Loucy (cell line): Measurements from ENCODE around the gene MYO18B.

ENCODE experiments used
- H2AFZ ChIP-seq: fragments of 200-600 bp; sonication (generic); 2 replicates; pipeline ENCODE4 v1.6.0; 2016; ENCODE audit warnings: antibody characterized with exemption, mild to moderate bottlenecking, low read length, moderate library complexity
- H3F3A ChIP-seq: fragments of 200-600 bp; 2 replicates; pipeline ENCODE4 v1.6.0; 2016; ENCODE audit warnings: antibody characterized with exemption, low read depth, mild to moderate bottlenecking
- H3K27me3 ChIP-seq: fragments of 200-600 bp; sonication (generic); 2 replicates; pipeline ENCODE4 v1.6.1; 2014; ENCODE audit warnings: low read length, mild to moderate bottlenecking; ENCODE audit not compliant: insufficient read depth, poor library complexity, severe bottlenecking
- H3K36me3 ChIP-seq: fragments of 200-600 bp; sonication (generic); 2 replicates; pipeline ENCODE4 v1.6.1; 2016; ENCODE audit warnings: low read length; ENCODE audit not compliant: insufficient read depth
- H3K4me1 ChIP-seq: fragments of 200-600 bp; sonication (generic); 2 replicates; pipeline ENCODE4 v1.5.1; 2014; ENCODE audit warnings: low read length, mild to moderate bottlenecking; ENCODE audit not compliant: insufficient read depth, poor library complexity, severe bottlenecking
- H3K4me2 ChIP-seq: fragments of 200-600 bp; sonication (generic); 2 replicates; pipeline ENCODE4 v1.6.0; 2014; ENCODE audit warnings: antibody characterized with exemption, low read length, low read depth, mild to moderate bottlenecking; ENCODE audit not compliant: poor library complexity, severe bottlenecking
- H3K4me3 ChIP-seq: fragments of 200-600 bp; sonication (generic); 2 replicates; pipeline ENCODE4 v1.5.1; 2014; ENCODE audit warnings: low read length, mild to moderate bottlenecking, mixed read lengths; ENCODE audit not compliant: poor library complexity, severe bottlenecking
- H3K79me2 ChIP-seq: fragments of 200-600 bp; sonication (generic); 2 replicates; pipeline ENCODE4 v1.6.1; 2014; ENCODE audit warnings: low read length; ENCODE audit not compliant: insufficient read depth
- H3K9ac ChIP-seq: fragments of 200-600 bp; sonication (generic); 2 replicates; pipeline ENCODE4 v1.6.0; 2014; ENCODE audit warnings: mild to moderate bottlenecking, low read depth, low read length, moderate library complexity; ENCODE audit not compliant: poor library complexity, severe bottlenecking
- H3K9me2 ChIP-seq: fragments of 200-600 bp; sonication (generic); replicated peaks from 2 replicates; pipeline ENCODE4 v1.6.1; 2016; ENCODE audit warnings: low read depth, low read length, mixed read lengths
- H3K9me3 ChIP-seq: fragments of 200-600 bp; sonication (generic); 2 replicates; pipeline ENCODE4 v1.6.1; 2014; ENCODE audit warnings: mild to moderate bottlenecking, antibody characterized with exemption, low read length, low read depth; ENCODE audit not compliant: insufficient read depth
- H4K20me1 ChIP-seq: fragments of 200-600 bp; sonication (generic); 2 replicates; pipeline ENCODE4 v1.6.0; 2014; ENCODE audit warnings: antibody characterized with exemption, low read length, mild to moderate bottlenecking; ENCODE audit not compliant: insufficient read depth, poor library complexity, severe bottlenecking
- EZH2phosphoT487 ChIP-seq: fragments of 200-600 bp; IDR thresholded peaks from 2 replicates; pipeline ENCODE4 v1.6.1; 2018; ENCODE audit warnings: antibody characterized with exemption, mild to moderate bottlenecking, moderate library complexity, borderline replicate concordance
- TF ChIP-seq, protein P1 (sequence below): fragments of 200-600 bp; sonication (generic); conservative IDR thresholded peaks from 2 replicates; pipeline ENCODE4 v1.5.1; 2014; ENCODE audit warnings: mild to moderate bottlenecking, antibody characterized with exemption, low read length

The MYO18B gene

DNA sequence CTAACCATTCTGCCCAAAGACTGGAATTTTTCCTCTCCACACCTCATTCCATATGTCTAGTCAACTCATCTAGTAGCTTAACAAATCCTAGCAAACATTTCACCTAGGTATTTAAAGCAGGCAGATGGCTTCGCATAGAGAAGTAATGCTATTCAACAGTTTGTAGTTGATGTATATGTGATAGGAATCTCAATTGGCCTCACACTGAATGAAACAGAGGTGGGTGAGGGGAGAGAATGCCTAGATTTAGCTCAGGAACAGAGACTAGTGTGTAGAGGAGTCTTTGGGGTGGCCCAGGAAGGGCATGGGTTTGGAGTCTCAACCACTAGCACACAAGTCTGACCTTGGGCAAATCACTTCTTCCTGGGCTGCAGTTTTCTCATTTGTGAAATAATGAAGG, 196.2 kb downstream of the MYO18B start:
- no peaks in the 10 kb centered on the region for H3K79me2 ChIP-seq
- no peaks in the 10 kb centered on the region for H3K9me2 ChIP-seq
- no peak overlapping the region for H3K9ac ChIP-seq
- H3K9me3 ChIP-seq: no peaks in the 10 kb centered on the region
- no peak overlapping the region for H3K4me3 ChIP-seq
- H3K4me1 ChIP-seq: no peaks in the 10 kb centered on the region
- no peaks in the 10 kb centered on the region for H3K36me3 ChIP-seq
- H3K4me2 ChIP-seq: no peak overlapping the region
- no peaks in the 10 kb centered on the region for H3F3A ChIP-seq
- TF ChIP-seq, protein P1, sequence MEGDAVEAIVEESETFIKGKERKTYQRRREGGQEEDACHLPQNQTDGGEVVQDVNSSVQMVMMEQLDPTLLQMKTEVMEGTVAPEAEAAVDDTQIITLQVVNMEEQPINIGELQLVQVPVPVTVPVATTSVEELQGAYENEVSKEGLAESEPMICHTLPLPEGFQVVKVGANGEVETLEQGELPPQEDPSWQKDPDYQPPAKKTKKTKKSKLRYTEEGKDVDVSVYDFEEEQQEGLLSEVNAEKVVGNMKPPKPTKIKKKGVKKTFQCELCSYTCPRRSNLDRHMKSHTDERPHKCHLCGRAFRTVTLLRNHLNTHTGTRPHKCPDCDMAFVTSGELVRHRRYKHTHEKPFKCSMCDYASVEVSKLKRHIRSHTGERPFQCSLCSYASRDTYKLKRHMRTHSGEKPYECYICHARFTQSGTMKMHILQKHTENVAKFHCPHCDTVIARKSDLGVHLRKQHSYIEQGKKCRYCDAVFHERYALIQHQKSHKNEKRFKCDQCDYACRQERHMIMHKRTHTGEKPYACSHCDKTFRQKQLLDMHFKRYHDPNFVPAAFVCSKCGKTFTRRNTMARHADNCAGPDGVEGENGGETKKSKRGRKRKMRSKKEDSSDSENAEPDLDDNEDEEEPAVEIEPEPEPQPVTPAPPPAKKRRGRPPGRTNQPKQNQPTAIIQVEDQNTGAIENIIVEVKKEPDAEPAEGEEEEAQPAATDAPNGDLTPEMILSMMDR: no peak
- TF ChIP-seq EZH2phosphoT487: no peak
- H2AFZ ChIP-seq: no peak overlapping the region
- no peaks in the 10 kb centered on the region for H3K27me3 ChIP-seq
- H4K20me1 ChIP-seq: no peaks in the 10 kb centered on the region

DNA sequence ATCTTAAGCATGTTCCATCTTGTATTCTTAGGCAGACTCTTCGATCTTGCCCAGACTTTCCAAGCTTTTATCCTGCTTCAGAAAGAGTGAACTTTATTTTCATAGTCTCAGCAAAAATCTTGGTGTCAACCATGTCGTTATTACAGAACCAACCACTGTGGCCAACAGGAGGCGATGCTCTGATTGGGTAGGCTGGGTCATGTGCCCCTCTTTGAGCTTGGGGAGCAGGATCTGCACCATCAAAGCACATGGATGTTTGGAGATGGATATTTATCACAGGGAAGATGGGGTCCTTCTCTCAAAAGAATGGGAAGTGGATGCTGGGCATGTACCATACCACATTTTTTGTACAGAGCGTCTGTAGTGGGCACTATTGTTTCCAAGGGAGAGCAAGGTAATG, 197.4 kb downstream of the MYO18B start:
- H3K27me3 ChIP-seq: no peaks in the 10 kb centered on the region
- H3K36me3 ChIP-seq: no peaks in the 10 kb centered on the region
- H3K9me3 ChIP-seq: no peaks in the 10 kb centered on the region
- no peak overlapping the region for H3K4me3 ChIP-seq
- no peak overlapping the region for H3K9ac ChIP-seq
- H3K4me2 ChIP-seq: no peak overlapping the region
- no peaks in the 10 kb centered on the region for H3K4me1 ChIP-seq
- no peaks in the 10 kb centered on the region for H3F3A ChIP-seq
- TF ChIP-seq, protein P1: no peak
- TF ChIP-seq EZH2phosphoT487: no peak
- no peaks in the 10 kb centered on the region for H3K79me2 ChIP-seq
- H3K9me2 ChIP-seq: no peaks in the 10 kb centered on the region
- no peak overlapping the region for H2AFZ ChIP-seq
- no peaks in the 10 kb centered on the region for H4K20me1 ChIP-seq

DNA sequence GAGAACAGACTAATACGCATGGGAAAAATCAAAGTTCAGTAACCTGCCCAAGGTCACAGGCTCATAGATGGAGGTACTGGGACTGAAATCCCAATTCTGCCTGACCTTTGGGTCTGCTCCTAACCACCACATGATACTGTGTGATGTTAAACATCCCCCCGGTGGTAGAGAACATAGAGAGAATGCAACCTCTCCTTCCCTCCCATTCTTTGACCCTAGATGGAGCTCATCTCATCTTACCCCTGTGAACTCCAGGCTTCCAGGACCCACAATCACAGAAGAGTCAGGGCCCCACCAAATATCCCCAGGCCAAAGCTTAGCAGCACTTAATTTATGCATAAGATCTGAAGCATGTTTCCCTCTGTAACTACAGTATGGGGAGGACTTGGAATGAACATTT, 198.5 kb downstream of the MYO18B start:
- Histone ChIP-seq H3K9ac (no peak overlapping the region), H3K4me3 (no peak overlapping the region), H3K4me1 (no peaks in the 10 kb centered on the region), H3K79me2 (no peaks in the 10 kb centered on the region), H2AFZ (no peak overlapping the region), H3K9me2 (no peaks in the 10 kb centered on the region), H3K9me3 (no peaks in the 10 kb centered on the region), H3K36me3 (no peaks in the 10 kb centered on the region), H3K27me3 (no peaks in the 10 kb centered on the region), H4K20me1 (no peaks in the 10 kb centered on the region), H3F3A (no peaks in the 10 kb centered on the region), H3K4me2 (no peak overlapping the region)
- TF ChIP-seq, protein P1: no peak
- no peak for TF ChIP-seq EZH2phosphoT487
